Activated CD4-positive, alpha-beta T cell treated with anti-CD3 and anti-CD28 coated beads for 4 hours (primary cell): ENCODE measurements around the gene HACD2.

ENCODE experiments used
- DNase-seq, 2 donors: peaks; one replicate each; pipeline ENCODE4 v3.0.0-alpha.2; 2020

HACD2 gene

GRCh38 chr3:123442125-123442524 lies 142.7 kb downstream of the HACD2 start:
- DNase-seq: no peak
